Mammary epithelial cell (primary cell): ENCODE data around the gene DCP1B.

Experiments
- EZH2 ChIP-seq: IDR thresholded peaks from 2 replicates; pipeline ENCODE4 v1.6.1; 2012; ENCODE audit warnings: low read length, inconsistent platforms, borderline replicate concordance
- TF ChIP-seq, protein P1 (sequence below), 2 donors: IDR thresholded peaks in 1 of 2; conservative IDR thresholded peaks in 1 of 2; 2 replicates each; pipeline ENCODE4 v1.5.1; 2011 to 2012; ENCODE audit warnings: inconsistent platforms in 2 of 2, low read length in 2 of 2, mild to moderate bottlenecking in 2 of 2, control low read depth in 1 of 2, low read depth in 1 of 2; ENCODE audit not compliant: insufficient read depth in 1 of 2; ENCODE audit errors: extremely low read depth in 1 of 2

DNA sequence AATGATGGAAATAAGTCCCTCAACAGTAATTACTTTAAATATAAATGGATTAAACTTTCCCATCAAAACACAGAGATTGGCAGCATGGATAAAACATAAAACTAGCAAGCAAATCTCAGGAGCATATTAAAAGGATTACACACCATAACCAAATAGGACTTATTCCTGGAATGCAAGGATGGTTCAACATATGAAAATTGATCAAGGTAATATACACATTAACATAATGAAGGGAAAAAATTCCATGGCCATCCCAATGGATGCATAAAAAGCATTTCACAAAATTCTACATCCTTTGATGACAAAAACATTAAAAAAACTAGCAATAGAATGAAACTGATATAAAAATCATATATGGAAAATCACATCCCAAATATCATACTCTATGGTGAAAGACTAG, 99.4 kb downstream of the DCP1B start:
- TF ChIP-seq, protein P1, sequence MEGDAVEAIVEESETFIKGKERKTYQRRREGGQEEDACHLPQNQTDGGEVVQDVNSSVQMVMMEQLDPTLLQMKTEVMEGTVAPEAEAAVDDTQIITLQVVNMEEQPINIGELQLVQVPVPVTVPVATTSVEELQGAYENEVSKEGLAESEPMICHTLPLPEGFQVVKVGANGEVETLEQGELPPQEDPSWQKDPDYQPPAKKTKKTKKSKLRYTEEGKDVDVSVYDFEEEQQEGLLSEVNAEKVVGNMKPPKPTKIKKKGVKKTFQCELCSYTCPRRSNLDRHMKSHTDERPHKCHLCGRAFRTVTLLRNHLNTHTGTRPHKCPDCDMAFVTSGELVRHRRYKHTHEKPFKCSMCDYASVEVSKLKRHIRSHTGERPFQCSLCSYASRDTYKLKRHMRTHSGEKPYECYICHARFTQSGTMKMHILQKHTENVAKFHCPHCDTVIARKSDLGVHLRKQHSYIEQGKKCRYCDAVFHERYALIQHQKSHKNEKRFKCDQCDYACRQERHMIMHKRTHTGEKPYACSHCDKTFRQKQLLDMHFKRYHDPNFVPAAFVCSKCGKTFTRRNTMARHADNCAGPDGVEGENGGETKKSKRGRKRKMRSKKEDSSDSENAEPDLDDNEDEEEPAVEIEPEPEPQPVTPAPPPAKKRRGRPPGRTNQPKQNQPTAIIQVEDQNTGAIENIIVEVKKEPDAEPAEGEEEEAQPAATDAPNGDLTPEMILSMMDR (conservative IDR thresholded peaks at IDR 0.05 in 1 of 2, IDR thresholded peaks at IDR 0.05 in 1 of 2; ENCODE audit: extremely low read depth in 1 of 2, insufficient read depth in 1 of 2, low read depth in 1 of 2, low read length in 2 of 2), result no peak
- no peak for TF ChIP-seq EZH2
